ENCODE data around the gene LHFPL2.

The LHFPL2 gene

DNA sequence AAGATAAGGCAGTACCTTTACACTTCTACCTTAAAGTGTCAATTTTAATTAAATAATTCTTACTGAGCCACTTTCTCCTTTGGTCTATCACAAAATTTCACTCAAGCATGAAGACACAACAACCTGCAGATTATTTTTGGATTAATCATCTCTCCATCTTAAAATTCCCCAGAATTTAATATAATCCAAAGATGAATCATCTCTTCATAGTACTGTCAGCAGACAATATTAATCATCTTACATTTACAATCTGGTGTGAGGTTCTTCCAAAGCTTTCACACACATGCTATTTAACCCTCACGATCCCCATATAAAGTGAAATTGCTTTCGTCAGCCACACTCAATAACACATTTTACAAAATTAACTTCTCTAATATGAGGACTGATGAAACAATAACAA is 43.0 kb downstream of the LHFPL2 start:
- no peak for TF ChIP-seq CTCF (IDR thresholded peaks at IDR 0.05; ENCODE audit: low read depth, low read length)
- no peak for DNase-seq (ENCODE audit: extremely low read depth, low read depth)

GRCh38 chr5:78604689-78605285 is 43.8 kb downstream of the LHFPL2 start:
- TF ChIP-seq CTCF (IDR thresholded peaks at IDR 0.05; ENCODE audit: low read depth, low read length): no peak
- DNase-seq (ENCODE audit: extremely low read depth, low read depth): no peak

- no peak for DNase-seq (ENCODE audit: extremely low read depth, low read depth)
- no peak for TF ChIP-seq CTCF (IDR thresholded peaks at IDR 0.05; ENCODE audit: low read depth, low read length)
Observed at GRCh38 chr5:78603636-78604175, 44.9 kb downstream of the LHFPL2 start.

GRCh38 chr5:78602400-78602799 is 46.2 kb downstream of the LHFPL2 start:
- DNase-seq (ENCODE audit: extremely low read depth, low read depth): no peak

GRCh38 chr5:78601559-78602314 is 46.8 kb downstream of the LHFPL2 start:
- no peak for DNase-seq (ENCODE audit: extremely low read depth, low read depth)
- no peak for TF ChIP-seq CTCF (IDR thresholded peaks at IDR 0.05; ENCODE audit: low read depth, low read length)

More at GRCh38 chr5:78602400-78602799, 46.2 kb downstream of the LHFPL2 start:
- no peak for TF ChIP-seq CTCF (IDR thresholded peaks at IDR 0.05; ENCODE audit: low read depth, low read length)

- TF ChIP-seq CTCF (IDR thresholded peaks at IDR 0.05; ENCODE audit: low read depth, low read length): no peak
- no peak for DNase-seq (ENCODE audit: extremely low read depth, low read depth)
Observed at GRCh38 chr5:78600687-78601414, 47.7 kb downstream of the LHFPL2 start.

- no peak for TF ChIP-seq CTCF (IDR thresholded peaks at IDR 0.05; ENCODE audit: low read depth, low read length)
Observed at GRCh38 chr5:78598973-78599372, 49.6 kb downstream of the LHFPL2 start.

More at GRCh38 chr5:78598973-78599372, 49.6 kb downstream of the LHFPL2 start:
- DNase-seq (ENCODE audit: extremely low read depth, low read depth): no peak
